A673 (cell line): ENCODE measurements around the gene MTERF2. TPM values are rescaled to one million over a fixed set of nuclear protein-coding genes. Genes with fewer than 3 reads are reported as not detected.
"Not testable (repeated sequence)": the region's sequence is repeated elsewhere in the genome, so short reads cannot be mapped to it uniquely, and the experiment has no call there.

Experiments
- BruUV-seq: library from RNA; stranded (reverse); fragments of 400-500 nt; replicated peaks from 2 replicates; lab custom pipeline; 2021; lab: Mats Ljungman, UMichigan
- CTCF ChIA-PET: fragments of 300-600 bp; sonication (Branson Sonifier 250); formaldehyde crosslinking; loops from one replicate; lab custom pipeline; 2022; ENCODE audit warnings: antibody characterized with exemption; lab: Charles Lee
- POLR2A ChIA-PET: fragments of 300-600 bp; sonication (Branson Sonifier 250); formaldehyde crosslinking; loops from one replicate; lab custom pipeline; 2022; ENCODE audit warnings: antibody characterized with exemption; ENCODE audit not compliant: low non-redundant PET; lab: Charles Lee
- DNase-seq: peaks from one replicate; pipeline ENCODE4 v3.0.0-alpha.2; 2015; ENCODE audit warnings: low spot score
- H3K27ac ChIP-seq: fragments of 200-600 bp; sonication (generic); 2 replicates; pipeline ENCODE4 v1.5.1; 2016; ENCODE audit warnings: mixed run types, low read depth, mild to moderate bottlenecking, mixed read lengths, antibody characterized with exemption, low read length; ENCODE audit not compliant: poor library complexity, severe bottlenecking
- H3K27me3 ChIP-seq: fragments of 200-600 bp; sonication (generic); replicated peaks from 2 replicates; pipeline ENCODE4 v1.6.1; 2017; ENCODE audit warnings: mixed run types, low read depth, mild to moderate bottlenecking, mixed read lengths, antibody characterized with exemption, low read length; ENCODE audit not compliant: insufficient read depth, poor library complexity
- H3K36me3 ChIP-seq: fragments of 200-600 bp; sonication (generic); 2 replicates; pipeline ENCODE4 v1.6.1; 2016; ENCODE audit warnings: mixed run types, mild to moderate bottlenecking, mixed read lengths, antibody characterized with exemption, low read length; ENCODE audit not compliant: insufficient read depth, poor library complexity, severe bottlenecking
- H3K4me1 ChIP-seq: fragments of 200-600 bp; sonication (generic); 2 replicates; pipeline ENCODE4 v1.6.1; 2017; ENCODE audit warnings: mixed run types, mild to moderate bottlenecking, mixed read lengths, antibody characterized with exemption, low read length; ENCODE audit not compliant: insufficient read depth, poor library complexity, severe bottlenecking
- H3K4me3 ChIP-seq: fragments of 200-600 bp; sonication (generic); 2 replicates; pipeline ENCODE4 v1.5.1; 2016; ENCODE audit warnings: low read depth, mixed run types, mild to moderate bottlenecking, mixed read lengths, low read length; ENCODE audit not compliant: poor library complexity, severe bottlenecking
- H3K9me3 ChIP-seq: fragments of 200-600 bp; sonication (generic); 2 replicates; pipeline ENCODE4 v1.6.1; 2016; ENCODE audit warnings: mixed run types, low read depth, mild to moderate bottlenecking, mixed read lengths, antibody characterized with exemption, low read length; ENCODE audit not compliant: poor library complexity, severe bottlenecking
- CTCF ChIP-seq: fragments of 300-800, 200-600 bp; sonication (generic); conservative IDR thresholded peaks from 2 replicates; pipeline ENCODE4 v1.5.1; 2017; ENCODE audit warnings: low read depth, mild to moderate bottlenecking, antibody characterized with exemption, low read length, moderate library complexity, mixed read lengths
- EZH2 ChIP-seq: fragments of 200-600 bp; sonication (generic); IDR thresholded peaks from 2 replicates; pipeline ENCODE4 v1.6.1; 2017; ENCODE audit warnings: borderline replicate concordance, low read depth, mild to moderate bottlenecking, mixed read lengths, antibody characterized with exemption, low read length; ENCODE audit not compliant: poor library complexity, severe bottlenecking
- intact Hi-C: fragments of 100-400 bp; cut with micrococcal nuclease; formaldehyde crosslinking; loops from one replicate; pipeline ENCODE4 v1.10.0; 2022; ENCODE audit not compliant: unreplicated experiment
- total RNA-seq: library from RNA; stranded (reverse); gene quantifications from 2 replicates; pipeline ENCODE4 v1.2.3, GENCODE V29; 2021

The MTERF2 gene
- total RNA-seq, 1 experiment from 2014 or later: 12.6 TPM

DNA sequence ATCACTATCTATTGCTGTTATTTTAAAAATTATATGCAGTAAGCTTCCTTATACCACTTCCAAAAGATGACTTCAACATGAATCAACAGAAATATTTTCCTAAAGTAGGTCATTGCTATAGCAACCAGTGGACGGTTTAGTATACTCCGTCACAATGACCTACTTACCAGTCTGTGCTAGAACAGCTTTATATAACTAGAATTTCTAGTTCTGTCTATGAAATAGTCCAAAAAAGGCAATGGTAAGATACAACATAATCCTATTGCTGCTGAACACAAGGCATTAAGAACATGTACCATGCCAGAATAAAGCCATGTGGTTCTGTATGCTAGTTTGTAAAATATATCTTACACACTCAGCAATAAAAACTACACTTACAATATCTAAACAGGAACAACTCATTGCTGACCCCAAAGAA, 40.7 kb upstream of the MTERF2 start:
- Histone ChIP-seq H3K27me3 (no peaks in the 10 kb centered on the region), H3K4me1 (peaks cover 7% of the 10 kb centered on the region), H3K27ac (no peak overlapping the region), H3K4me3 (no peak overlapping the region), H3K36me3 (no peaks in the 10 kb centered on the region), H3K9me3 (no peaks in the 10 kb centered on the region)
- ChIA-PET CTCF (no interaction called here), POLR2A (no interaction called here)
- peak; percentile 25 for DNase-seq
- no TSS peak for BruUV-seq
- intact Hi-C loops: no loop called here
- TF ChIP-seq CTCF (no peak), EZH2 (no peak)

GRCh38 chr12:107026806-107027635, 40.1 kb upstream of the MTERF2 start:
- ChIA-PET POLR2A (no interaction called here), CTCF (no interaction called here)
- BruUV-seq: no TSS peak
- Histone ChIP-seq H3K36me3 (no peaks in the 10 kb centered on the region), H3K9me3 (no peaks in the 10 kb centered on the region), H3K4me1 (peaks cover 7% of the 10 kb centered on the region), H3K4me3 (no peak overlapping the region), H3K27me3 (no peaks in the 10 kb centered on the region), H3K27ac (no peak overlapping the region)
- no peak for DNase-seq
- intact Hi-C loops: no loop called here
- TF ChIP-seq CTCF: no peak
- no peak for TF ChIP-seq EZH2

- H3K27ac ChIP-seq, H3K4me3 ChIP-seq, H3K9me3 ChIP-seq, intact Hi-C loops, H3K27me3 ChIP-seq, CTCF ChIA-PET, H3K36me3 ChIP-seq, H3K4me1 ChIP-seq, DNase-seq, POLR2A ChIA-PET, BruUV-seq: not testable (repeated sequence)
These were observed 39.4 kb upstream of the MTERF2 start for GRCh38 chr12:107026356-107026755.

DNA sequence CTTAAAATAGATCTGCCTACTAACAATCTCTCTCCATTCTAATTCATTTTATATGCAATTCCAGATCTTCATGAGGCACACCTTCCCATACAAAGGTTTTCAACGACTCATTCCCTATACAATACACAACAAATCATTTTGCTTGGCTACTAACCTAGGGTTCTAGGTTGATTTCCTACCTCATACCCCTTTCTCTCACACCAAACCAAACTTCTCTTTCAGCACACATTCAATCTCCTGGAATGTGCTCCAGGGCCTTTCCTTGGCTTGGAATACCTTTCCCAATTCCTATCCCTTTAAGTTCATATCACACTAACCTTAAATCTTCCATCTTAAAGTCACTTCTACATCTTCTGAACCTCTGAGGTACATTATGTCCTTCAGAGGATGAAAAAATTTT, 38.7 kb upstream of the MTERF2 start:
- Histone ChIP-seq H3K4me3 (no peak overlapping the region), H3K36me3 (no peaks in the 10 kb centered on the region), H3K27me3 (no peaks in the 10 kb centered on the region), H3K27ac (no peak overlapping the region), H3K9me3 (no peaks in the 10 kb centered on the region), H3K4me1 (peaks cover 7% of the 10 kb centered on the region)
- DNase-seq: no peak
- no peak for TF ChIP-seq EZH2
- TF ChIP-seq CTCF: no peak
- POLR2A ChIA-PET: no interaction called here
- BruUV-seq: no TSS peak
- intact Hi-C loops: no loop called here
- CTCF ChIA-PET: no interaction called here
